ENCODE measurements around the gene FLCN. TPM values are rescaled to one million over a fixed set of nuclear protein-coding genes. Genes with fewer than 3 reads are reported as not detected.
"Not testable (repeated sequence)": the region's sequence is repeated elsewhere in the genome, so short reads cannot be mapped to it uniquely, and the experiment has no call there.

FLCN gene
- total and polyA plus RNA-seq, 10 of the 15 experiments (the other 5 are each of a cell fraction or from before 2014, with no cell fraction given), result 1.1 to 24.7 (median 10.4) TPM

GRCh38 chr17:17256316-17256715 is 19.3 kb upstream of the FLCN start:
- BruUV-seq (replicated peaks), result no TSS peak
- POLR2A ChIA-PET, result no interaction called here
- no peaks in the 10 kb centered on the region for H4K20me1 ChIP-seq (ENCODE audit: control insufficient read depth, insufficient read depth)
- TF ChIP-seq MTA3 (IDR thresholded peaks at IDR 0.05; ENCODE audit: borderline replicate concordance, low read length) (no peak), CHD4 (IDR thresholded peaks at IDR 0.05) (no peak), CEBPB (IDR thresholded peaks at IDR 0.05; ENCODE audit: borderline replicate concordance in 1 of 2, low read depth in 2 of 2, low read length in 2 of 2) (no peak), RAD51 (IDR thresholded peaks at IDR 0.05) (no peak), POLR2AphosphoS2 (IDR thresholded peaks at IDR 0.05; ENCODE audit: low read depth, low read length) (no peak), PML (IDR thresholded peaks at IDR 0.05; ENCODE audit: low read length) (no peak), RAD21 (IDR thresholded peaks at IDR 0.05; ENCODE audit: insufficient read depth, low read depth, low read length) (no peak), ELK1 (IDR thresholded peaks at IDR 0.05; ENCODE audit: low read depth, low read length) (no peak), NBN (IDR thresholded peaks at IDR 0.05) (no peak), STAT1 (conservative IDR thresholded peaks at IDR 0.05) (no peak), SKIL (IDR thresholded peaks at IDR 0.05; ENCODE audit: low read depth, poor library complexity, severe bottlenecking) (no peak)
- ATAC-seq, result no peak
- 100% methylated on average over 1 of the region's 1 CpG for WGBS (ENCODE audit: insufficient coverage, insufficient replicate concordance, low lambda C conversion rate, missing lambda C conversion rate)
- no peak for DNase-seq (ENCODE audit: low read depth, low spot score)
- CTCF ChIA-PET, result interaction anchor here (0.6 to 1.1 kb wide), 3 partner anchors 114 to 265 kb away, joined by 3 to 4 read pairs (median 3); no protein-coding TSS in a partner anchor
- intact Hi-C loops (cut with micrococcal nuclease; ENCODE audit: unreplicated experiment), result no loop called here
- SMC1A ChIA-PET (ENCODE audit: uncharacterized antibody, unreplicated experiment), result interaction anchor here (0.6 kb wide), 1 partner anchor 630 kb away, joined by 3 read pairs; no protein-coding TSS in a partner anchor
- H3K9me3 ChIP-seq (replicated peaks; ENCODE audit: control insufficient read depth, insufficient read depth, low read length), result no peaks in the 10 kb centered on the region
- H3K79me2 ChIP-seq (ENCODE audit: control insufficient read depth, insufficient read depth, low read length), result no peaks in the 10 kb centered on the region
- H3K27ac ChIP-seq (ENCODE audit: control insufficient read depth, insufficient read depth), result no peak overlapping the region
- H3K4me3 ChIP-seq, result no peak overlapping the region
- in situ Hi-C loops (cut with MboI), result no loop called here
- RAD21 ChIA-PET (ENCODE audit: unreplicated experiment), result interaction anchor here (0.6 kb wide), 1 partner anchor 1174 kb away, joined by 3 read pairs; no protein-coding TSS in a partner anchor
- no peak overlapping the region for H2AFZ ChIP-seq (ENCODE audit: control insufficient read depth, low read depth, low read length)
- FAIRE-seq, result no peak
- no peak overlapping the region for H3K4me2 ChIP-seq (ENCODE audit: control insufficient read depth, insufficient read depth)
- H3K36me3 ChIP-seq (ENCODE audit: control insufficient read depth in 2 of 2, insufficient read depth in 2 of 2, low read length in 1 of 2), result peaks cover 27 to 36% of the 10 kb centered on the region in 2 experiments
- H3K9ac ChIP-seq (ENCODE audit: control insufficient read depth, insufficient read depth, low read length), result no peak overlapping the region
- no peaks in the 10 kb centered on the region for H3K4me1 ChIP-seq (ENCODE audit: control insufficient read depth, insufficient read depth, low read length)
- no peaks in the 10 kb centered on the region for H3K27me3 ChIP-seq (replicated peaks in 1 of 2; ENCODE audit: control insufficient read depth in 2 of 2, insufficient read depth in 2 of 2, low read length in 1 of 2)

- H3K4me1 ChIP-seq (ENCODE audit: control insufficient read depth, insufficient read depth, low read length); POLR2A ChIA-PET; H3K79me2 ChIP-seq (ENCODE audit: control insufficient read depth, insufficient read depth, low read length); ATAC-seq; H2AFZ ChIP-seq (ENCODE audit: control insufficient read depth, low read depth, low read length); intact Hi-C loops (cut with micrococcal nuclease; ENCODE audit: unreplicated experiment); H3K27me3 ChIP-seq (replicated peaks in 1 of 2; ENCODE audit: control insufficient read depth in 2 of 2, insufficient read depth in 2 of 2, low read length in 1 of 2); H3K27ac ChIP-seq (ENCODE audit: control insufficient read depth, insufficient read depth); H3K4me3 ChIP-seq; in situ Hi-C loops (cut with MboI); H3K9me3 ChIP-seq (replicated peaks; ENCODE audit: control insufficient read depth, insufficient read depth, low read length); BruUV-seq (replicated peaks); FAIRE-seq; DNase-seq (ENCODE audit: low read depth, low spot score); H3K4me2 ChIP-seq (ENCODE audit: control insufficient read depth, insufficient read depth); H3K9ac ChIP-seq (ENCODE audit: control insufficient read depth, insufficient read depth, low read length); H4K20me1 ChIP-seq (ENCODE audit: control insufficient read depth, insufficient read depth): not testable (repeated sequence)
- ChIA-PET SMC1A (ENCODE audit: uncharacterized antibody, unreplicated experiment) (interaction anchor here (0.6 kb wide), 1 partner anchor 629 kb away, joined by 3 read pairs; no protein-coding TSS in a partner anchor), RAD21 (ENCODE audit: unreplicated experiment) (interaction anchor here (0.6 kb wide), 1 partner anchor 1173 kb away, joined by 3 read pairs; no protein-coding TSS in a partner anchor), CTCF (interaction anchor here (0.6 kb wide), 1 partner anchor 248 kb away, joined by 3 read pairs; no protein-coding TSS in a partner anchor)
- 96% methylated on average over 10 of the region's 11 CpGs for WGBS (ENCODE audit: insufficient coverage, insufficient replicate concordance, low lambda C conversion rate, missing lambda C conversion rate)
- peaks cover 27 to 36% of the 10 kb centered on the region in 2 experiments for H3K36me3 ChIP-seq (ENCODE audit: control insufficient read depth in 2 of 2, insufficient read depth in 2 of 2, low read length in 1 of 2)
These were observed 18.7 kb upstream of the FLCN start for GRCh38 chr17:17255689-17256088.
